Adipose tissue (tissue), 3 donors: ENCODE data around the gene AIF1L. TPM values are rescaled to one million over a fixed set of nuclear protein-coding genes. Genes with fewer than 3 reads are reported as not detected.

Experiments
- polyA plus RNA-seq, 3 donors: library from polyadenylated mRNA; stranded (reverse); fragments of 200-250 nt; gene quantifications; one replicate each; pipeline ENCODE4 v1.2.3, GENCODE V29; 2013
- donor health status: healthy with polysubstance abuse.
- donor health status: Bipolar disorder and iron deficiency.
- donor health status: healthy.

AIF1L gene
- polyA plus RNA-seq, 3 donors = 2.9 to 46.2 (median 46.2) TPM

Other genes with a start within 250 kb of the AIF1L start
- gene QRFP, start 199.7 kb upstream of the AIF1L start, polyA plus RNA-seq = under 1 TPM in 2 of 3 donors, not detected in 1; 0.03 to 0.12 TPM
- 1 to 10 TPM in 1 of 3 donors, under 1 TPM in 2; 0.18 to 4.6 (median 0.21) TPM for gene FIBCD1, start 157.3 kb upstream of the AIF1L start, polyA plus RNA-seq
- gene LAMC3, start 87.4 kb upstream of the AIF1L start, polyA plus RNA-seq = 1 to 10 TPM in 1 of 3 donors, under 1 TPM in 2; 0.45 to 1.8 (median 0.46) TPM
- 10 to 100 TPM; 14.8 to 28.8 (median 16.5) TPM for gene NUP214, start 29.1 kb downstream of the AIF1L start, polyA plus RNA-seq
- gene FAM78A, start 180.0 kb downstream of the AIF1L start, polyA plus RNA-seq = 1 to 10 TPM in 2 of 3 donors, under 1 TPM in 1; 0.70 to 2.5 (median 1.7) TPM
- gene PLPP7, start 193.2 kb downstream of the AIF1L start, polyA plus RNA-seq = 1 to 10 TPM; 1.5 to 5.6 (median 5.6) TPM